HG03342 (cell line): ENCODE data around the gene FAF1.

Source experiments
- ATAC-seq: cut with Tn5 transposase; IDR thresholded peaks from one replicate; pipeline ENCODE4 v1.9.1; 2021; ENCODE audit warnings: mild to moderate bottlenecking, moderate library complexity; ENCODE audit not compliant: unreplicated experiment

FAF1 gene

GRCh38 chr1:50521703-50522102 lies 438.4 kb downstream of the FAF1 start:
- peak; percentile 87 for ATAC-seq

DNA sequence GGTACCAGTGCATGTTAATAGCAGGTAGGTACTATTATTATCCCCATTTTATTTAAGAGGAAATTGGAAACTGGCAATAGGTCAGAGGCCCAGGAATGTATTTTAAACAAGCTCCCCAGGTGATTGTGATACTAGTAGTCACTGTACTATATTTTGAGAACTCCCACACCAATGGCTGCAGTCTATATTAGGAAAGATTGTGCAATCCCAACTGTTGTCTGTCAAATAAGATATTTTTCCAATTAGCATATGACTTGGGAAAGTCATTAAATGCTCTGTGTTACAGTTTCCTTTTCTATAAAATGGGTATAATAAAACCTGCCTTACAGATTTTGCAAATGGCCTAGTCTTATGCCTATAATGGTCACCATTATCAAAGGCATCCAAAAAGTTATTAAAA lies 442.6 kb downstream of the FAF1 start:
- no peak for ATAC-seq

GRCh38 chr1:50516056-50516455 lies 444.0 kb downstream of the FAF1 start:
- no peak for ATAC-seq

DNA sequence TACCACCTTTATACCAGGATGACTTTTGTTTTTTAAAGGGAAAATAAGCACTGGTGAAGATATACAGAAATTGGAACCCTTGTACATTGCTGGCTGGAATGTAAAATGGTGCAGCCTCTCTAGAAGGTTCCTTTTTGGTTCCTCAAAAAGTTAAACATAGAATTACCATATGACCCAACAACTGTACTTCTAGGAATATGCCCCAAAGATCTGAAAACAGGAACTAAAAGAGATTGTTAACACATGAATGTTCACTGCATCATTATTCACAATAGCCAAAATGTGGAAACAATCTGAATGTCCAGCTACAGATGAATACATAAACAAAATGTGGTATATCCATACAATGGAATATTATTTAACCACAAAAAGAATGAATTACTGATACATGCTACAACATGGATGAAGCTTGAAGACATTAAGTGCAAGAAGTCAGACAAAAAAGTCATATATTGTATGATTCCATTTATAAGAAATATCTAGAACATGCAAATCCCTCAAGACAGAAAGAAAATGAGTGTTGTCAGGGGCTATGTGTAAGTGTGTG lies 452.0 kb downstream of the FAF1 start:
- ATAC-seq: no peak

DNA sequence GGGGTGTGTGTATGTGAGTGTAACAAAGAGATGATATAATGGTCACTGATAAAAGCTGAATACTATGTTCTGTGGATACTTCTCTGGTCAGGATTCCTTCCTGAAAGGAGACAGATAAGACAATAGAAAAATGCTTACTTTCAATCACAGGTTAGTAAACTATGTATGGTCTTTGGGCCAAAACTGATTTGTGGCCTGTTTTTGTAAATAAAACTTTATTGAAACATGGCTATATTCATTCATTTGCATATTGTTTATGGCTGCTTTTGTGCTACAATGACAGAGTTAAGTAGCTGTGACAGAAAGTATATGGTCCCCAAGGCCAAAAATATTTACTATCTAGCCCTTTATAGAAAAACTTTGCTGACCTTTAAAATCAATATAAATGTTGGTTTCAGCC lies 454.6 kb downstream of the FAF1 start:
- no peak for ATAC-seq

DNA sequence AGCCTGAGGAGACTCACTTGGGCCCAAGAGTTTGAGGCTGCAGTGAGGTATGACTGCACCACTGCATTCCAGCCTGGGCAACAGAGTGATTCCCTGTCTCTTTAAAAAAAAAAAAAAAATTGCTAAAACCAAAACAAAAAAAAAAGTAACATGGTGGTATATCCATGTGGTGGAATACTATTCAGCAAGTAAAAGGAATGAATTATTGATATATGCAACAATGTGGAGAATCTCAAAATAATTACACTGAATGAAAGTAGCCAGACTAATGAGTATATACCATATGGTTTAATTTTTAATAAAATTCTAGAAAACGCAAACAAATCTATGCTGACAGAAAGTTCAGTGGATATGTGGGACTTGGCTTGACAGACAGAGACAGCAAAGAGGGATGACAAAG lies 456.6 kb downstream of the FAF1 start:
- ATAC-seq: no peak

DNA sequence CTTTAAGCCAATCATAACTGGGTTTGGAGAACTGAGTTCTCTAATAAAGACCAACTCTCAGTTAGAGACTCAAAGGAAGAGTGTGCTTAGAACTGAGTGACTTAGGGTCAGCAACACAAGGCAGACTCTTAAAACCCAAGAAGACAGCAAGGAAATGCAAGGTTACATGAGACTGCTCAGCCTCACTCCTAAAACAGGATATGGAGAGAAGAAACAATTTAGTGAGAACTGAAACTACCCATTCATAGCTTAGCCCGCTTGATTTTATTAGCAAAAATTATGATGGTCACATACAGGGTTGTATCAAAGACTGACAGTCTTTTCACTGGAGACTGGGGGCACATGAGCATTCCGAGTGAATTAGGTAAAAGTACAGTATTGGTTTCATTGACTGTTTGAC lies 457.9 kb downstream of the FAF1 start:
- no peak for ATAC-seq

DNA sequence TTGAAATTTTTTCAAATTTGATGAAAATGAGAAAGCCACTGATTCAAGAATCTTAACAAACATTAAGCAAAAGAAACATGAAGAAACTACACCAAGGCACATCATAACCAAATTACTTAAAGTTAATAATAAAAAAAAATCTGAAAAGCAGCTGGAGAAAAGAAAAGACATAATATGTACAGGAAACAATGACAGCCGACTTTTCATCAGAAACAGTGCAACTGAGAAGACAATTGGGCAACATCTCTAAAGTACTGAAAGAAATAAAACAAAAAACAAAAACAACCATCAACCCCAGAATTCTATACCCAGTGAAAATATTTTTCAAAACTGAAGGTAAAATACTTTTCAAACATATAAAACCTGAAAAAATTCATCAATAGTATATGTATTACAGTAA lies 463.1 kb downstream of the FAF1 start:
- ATAC-seq: no peak

DNA sequence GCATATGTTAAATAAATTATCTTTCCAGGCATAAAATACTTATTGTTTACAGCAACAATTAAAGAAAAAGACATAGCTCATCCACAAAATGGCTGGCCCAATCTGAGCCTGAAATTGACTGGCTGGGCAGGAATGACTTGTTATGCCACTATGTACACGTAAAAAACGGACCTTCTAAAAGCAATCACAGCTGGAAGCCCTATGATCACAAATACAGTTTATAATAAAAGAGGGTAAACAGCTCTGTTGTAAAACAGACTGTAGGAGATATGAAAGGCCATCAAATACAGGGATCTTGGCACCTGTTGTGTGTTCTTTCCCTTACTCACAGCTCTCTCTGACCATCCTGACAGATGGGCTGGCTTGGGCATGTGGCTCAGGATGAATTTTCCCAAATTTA lies 466.4 kb downstream of the FAF1 start:
- no peak for ATAC-seq

DNA sequence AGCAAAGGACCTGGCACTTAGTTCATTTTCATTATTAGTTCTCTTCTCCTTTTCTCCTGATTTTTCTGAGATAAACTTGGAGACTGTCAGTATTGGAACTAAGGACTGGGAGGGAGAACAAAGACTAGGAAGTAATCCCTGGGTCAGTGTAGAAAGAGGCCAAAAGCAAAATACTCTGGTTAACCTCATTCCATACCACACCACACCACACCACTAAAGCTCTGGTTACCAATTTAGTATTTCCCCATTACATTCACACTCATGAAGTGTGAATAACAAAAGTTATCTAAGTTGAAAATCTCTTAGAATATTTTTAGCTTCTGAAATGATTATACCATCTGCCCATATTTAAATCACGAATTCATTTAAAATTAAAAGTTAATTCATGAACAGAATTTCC lies 467.9 kb downstream of the FAF1 start:
- no peak for ATAC-seq

DNA sequence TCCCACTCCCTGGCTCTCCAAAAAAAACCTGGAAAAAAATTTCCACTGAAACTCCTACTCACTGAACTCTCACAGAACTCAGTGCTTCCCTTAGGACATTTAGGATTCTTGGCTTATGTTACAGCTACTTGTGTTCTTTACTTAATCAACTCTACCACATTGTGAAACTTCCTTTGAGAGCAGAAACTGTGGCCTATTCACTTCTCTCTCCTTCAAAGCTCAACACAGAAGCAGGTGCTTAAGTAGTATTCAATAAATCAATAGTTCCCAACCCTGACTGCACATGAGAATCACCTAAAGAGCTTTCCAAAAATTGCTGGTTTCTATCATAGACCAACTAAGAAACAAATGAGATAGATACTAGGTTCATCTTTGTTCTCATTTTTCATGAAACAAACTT lies 468.9 kb downstream of the FAF1 start:
- ATAC-seq: no peak

GRCh38 chr1:50490640-50491039 lies 469.4 kb downstream of the FAF1 start:
- ATAC-seq: no peak

GRCh38 chr1:50488876-50489275 lies 471.2 kb downstream of the FAF1 start:
- ATAC-seq: no peak

DNA sequence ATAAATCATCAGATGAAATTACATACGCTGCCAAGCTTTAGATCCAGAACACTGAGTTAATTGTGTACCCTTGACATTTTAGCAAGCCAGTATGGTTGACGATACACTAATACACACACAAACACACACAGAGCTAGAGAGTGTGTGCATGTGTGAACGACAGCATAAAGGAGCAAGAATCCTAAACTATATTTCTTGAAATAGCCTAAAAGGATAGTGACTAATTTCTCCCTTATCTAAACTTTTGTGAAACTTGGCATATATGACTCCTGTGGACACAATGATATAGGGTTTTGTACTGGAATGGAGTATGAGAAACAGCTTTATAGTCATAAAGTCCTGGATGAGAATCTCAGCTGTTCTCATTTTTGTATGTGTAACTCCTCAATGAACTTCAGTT lies 471.7 kb downstream of the FAF1 start:
- ATAC-seq: no peak

DNA sequence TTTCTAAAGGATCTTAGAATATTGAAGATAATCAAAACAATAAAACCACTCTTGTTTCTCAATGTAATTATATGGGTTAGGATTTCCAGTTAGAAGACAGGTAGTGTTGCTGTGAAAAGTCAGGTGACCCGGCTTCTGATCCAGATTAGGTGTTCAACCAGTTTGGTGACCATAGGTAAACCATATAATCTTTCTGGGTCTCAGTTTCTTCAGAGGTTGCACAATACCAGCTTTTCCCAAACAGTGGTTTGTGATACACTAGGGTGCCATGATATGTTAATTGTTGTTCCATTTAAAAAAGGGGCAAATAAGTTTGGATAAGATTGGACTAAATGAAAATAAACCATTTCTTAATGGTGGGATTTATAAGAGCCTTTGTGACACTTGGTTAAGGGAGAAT lies 472.3 kb downstream of the FAF1 start:
- ATAC-seq: no peak

DNA sequence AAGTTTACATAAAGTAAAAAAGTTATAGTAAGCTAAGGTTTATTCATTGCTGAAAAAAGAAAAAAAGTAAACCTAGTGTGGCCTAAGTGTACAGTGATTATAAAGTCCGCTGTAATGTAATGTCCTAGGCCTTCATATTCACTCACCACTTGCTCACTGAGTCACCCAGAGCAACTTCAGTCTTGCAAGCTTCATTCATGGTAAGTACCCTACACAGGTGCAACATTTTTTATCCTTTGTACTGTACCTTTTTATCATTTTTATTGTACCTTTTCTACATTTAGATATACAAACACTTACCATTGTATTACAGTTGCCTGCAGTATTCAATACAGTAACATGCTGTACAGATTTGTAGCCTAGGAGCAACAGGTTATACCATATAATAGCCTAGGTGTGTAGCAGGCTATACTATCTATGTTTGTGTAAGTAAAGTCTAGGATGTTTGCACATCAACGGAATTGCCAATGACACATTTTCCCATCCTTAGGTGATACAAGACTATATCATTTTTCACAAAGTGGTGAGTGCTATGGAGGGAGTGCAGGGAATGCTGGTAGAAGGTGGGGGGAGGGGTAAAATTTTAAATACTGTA lies 478.8 kb downstream of the FAF1 start:
- no peak for ATAC-seq

GRCh38 chr1:50476800-50477199 lies 483.3 kb downstream of the FAF1 start:
- ATAC-seq: peak; percentile 65

- no peak for ATAC-seq
Measured at GRCh38 chr1:50474859-50475809, 484.9 kb downstream of the FAF1 start.

DNA sequence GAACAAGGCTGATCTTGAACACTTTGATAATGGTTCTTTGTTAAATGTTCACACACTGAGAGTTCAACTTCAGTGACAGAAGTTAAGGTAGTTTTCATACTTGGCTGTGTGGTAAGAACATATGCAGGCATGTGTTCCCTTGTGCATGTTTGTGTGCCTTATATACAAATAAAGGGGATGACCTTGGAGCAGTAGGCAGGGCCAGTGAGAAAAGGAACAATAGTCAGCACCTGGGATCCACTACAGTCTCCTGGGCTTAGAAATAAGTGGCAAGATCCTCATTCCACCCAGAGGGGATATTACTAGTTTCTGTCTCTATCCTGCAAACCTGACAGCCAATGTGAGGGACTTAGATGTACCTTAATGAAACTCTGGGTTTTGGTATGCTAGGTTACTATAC lies 486.6 kb downstream of the FAF1 start:
- no peak for ATAC-seq

- no peak for ATAC-seq
Measured at GRCh38 chr1:50471967-50472366, 488.1 kb downstream of the FAF1 start.

DNA sequence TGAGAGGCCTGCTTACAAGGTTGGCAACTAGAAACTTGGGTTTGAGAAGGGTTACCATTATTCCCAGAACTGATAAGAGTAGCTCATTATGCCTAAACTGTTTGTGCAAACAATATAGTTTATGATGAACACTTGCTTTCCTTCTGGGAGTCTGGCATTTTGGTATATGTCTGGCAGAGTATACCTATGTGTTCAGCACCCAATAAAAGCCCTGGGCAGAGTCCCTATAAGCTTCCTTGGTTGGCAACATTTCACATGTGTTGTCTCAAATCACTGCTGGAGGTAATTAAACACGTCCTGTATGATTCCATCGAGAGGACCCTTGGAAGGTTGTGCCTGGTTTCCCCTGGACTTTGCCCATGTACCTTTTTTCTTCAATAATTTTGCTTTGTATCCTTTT lies 497.1 kb downstream of the FAF1 start:
- ATAC-seq: no peak

DNA sequence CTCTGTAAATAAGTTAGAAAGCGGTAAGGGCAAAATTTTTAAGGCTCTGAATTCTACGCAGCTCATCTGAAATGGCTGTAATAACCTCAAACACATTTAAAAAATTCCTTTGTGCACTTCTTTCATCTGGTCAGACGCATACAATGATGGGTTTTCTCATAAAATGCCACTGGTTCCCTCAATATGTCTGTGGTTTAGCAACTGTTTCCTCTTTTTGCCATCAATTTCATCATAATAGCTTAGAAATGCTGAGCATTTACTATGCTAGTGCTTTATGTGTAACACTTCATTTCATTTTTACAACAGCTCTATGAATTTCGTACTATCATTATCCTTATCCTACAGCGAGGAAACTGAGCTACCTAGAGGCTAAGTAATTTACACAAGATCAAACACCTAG lies 501.6 kb downstream of the FAF1 start:
- no peak for ATAC-seq
